GM10248 (cell line): ENCODE results near the gene RAET1E.

Source experiments
- CTCF ChIA-PET: fragments of 300-600 bp; sonication (Branson Sonifier 250); formaldehyde crosslinking; extraction: SDS; loops from one replicate; lab custom pipeline; 2021; ENCODE audit warnings: antibody characterized with exemption; lab: Yijun Ruan, JAX
- POLR2A ChIA-PET: fragments of 350-650 bp; sonication (Branson Sonifier 250); formaldehyde crosslinking; extraction: SDS; loops from one replicate; lab custom pipeline; 2020; ENCODE audit warnings: antibody characterized with exemption; lab: Yijun Ruan, JAX
- DNase-seq: peaks from one replicate; pipeline ENCODE4 v3.0.0; 2012; ENCODE audit errors: extremely low spot score
- CTCF ChIP-seq: IDR thresholded peaks from 2 replicates; pipeline ENCODE4 v1.5.1; 2012; ENCODE audit warnings: mild to moderate bottlenecking, low read depth; ENCODE audit errors: extremely low read depth, missing control alignments, control extremely low read depth

Gene RAET1E

GRCh38 chr6:149881066-149881766, 16.7 kb downstream of the RAET1E start:
- no peak for DNase-seq
- TF ChIP-seq CTCF = no peak
- ChIA-PET CTCF (no interaction called here), POLR2A (no interaction called here)

- ChIA-PET CTCF (no interaction called here), POLR2A (no interaction called here)
- no peak for TF ChIP-seq CTCF
- DNase-seq = no peak
These were observed 20.3 kb downstream of the RAET1E start for GRCh38 chr6:149877659-149878058.

- POLR2A ChIA-PET = no interaction called here
These were observed 21.5 kb downstream of the RAET1E start for GRCh38 chr6:149876241-149876933.

GRCh38 chr6:149872233-149872632, 25.7 kb downstream of the RAET1E start:
- ChIA-PET CTCF (no interaction called here), POLR2A (no interaction called here)
- TF ChIP-seq CTCF = no peak
- DNase-seq = no peak

More at GRCh38 chr6:149876241-149876933, 21.5 kb downstream of the RAET1E start:
- no peak for TF ChIP-seq CTCF
- CTCF ChIA-PET = no interaction called here
- DNase-seq = no peak

GRCh38 chr6:149871182-149871581, 26.7 kb downstream of the RAET1E start:
- ChIA-PET POLR2A (no interaction called here), CTCF (interaction anchor here (2.0 kb wide), 1 partner anchor 16 kb away, joined by 4 read pairs; no protein-coding TSS in a partner anchor)
- no peak for DNase-seq
- no peak for TF ChIP-seq CTCF

- TF ChIP-seq CTCF = no peak
- ChIA-PET POLR2A (no interaction called here), CTCF (interaction anchor here (0.7 kb wide), 1 partner anchor 11 kb away, joined by 3 read pairs; no protein-coding TSS in a partner anchor)
- DNase-seq = no peak
These were observed 28.5 kb downstream of the RAET1E start for GRCh38 chr6:149869275-149869892.
